Duodenal mucosa (tissue), 2 donors: ENCODE results near the gene PGS1.

ENCODE experiments used
- H3K27ac ChIP-seq: one replicate; pipeline ENCODE4 v1.7.0; 2013; ENCODE audit warnings: low read depth, low read length
- H3K27me3 ChIP-seq, 2 donors: one replicate each; pipeline ENCODE4 v1.7.0; 2013; ENCODE audit warnings: low read length in 2 of 2, control low read depth in 1 of 2; ENCODE audit not compliant: insufficient read depth in 2 of 2, control insufficient read depth in 1 of 2
- H3K36me3 ChIP-seq, 2 donors: one replicate each; pipeline ENCODE4 v1.7.0; 2013; ENCODE audit warnings: low read length in 2 of 2, control low read depth in 1 of 2; ENCODE audit not compliant: insufficient read depth in 2 of 2, control insufficient read depth in 1 of 2
- H3K4me1 ChIP-seq, 2 donors: one replicate each; pipeline ENCODE4 v1.7.0; 2013; ENCODE audit warnings: low read length in 2 of 2, control low read depth in 1 of 2; ENCODE audit not compliant: insufficient read depth in 2 of 2, control insufficient read depth in 1 of 2
- H3K4me3 ChIP-seq, 2 donors: one replicate each; pipeline ENCODE4 v1.7.0; 2013; ENCODE audit warnings: low read length in 2 of 2, low read depth in 1 of 2
- H3K9ac ChIP-seq, 2 donors: one replicate each; pipeline ENCODE4 v1.7.0; 2013; ENCODE audit warnings: low read length in 2 of 2, low read depth in 1 of 2
- H3K9me3 ChIP-seq, 2 donors: one replicate each; pipeline ENCODE4 v1.7.0; 2013; ENCODE audit warnings: low read length in 2 of 2, control low read depth in 1 of 2; ENCODE audit not compliant: control insufficient read depth in 1 of 2

PGS1 gene

DNA sequence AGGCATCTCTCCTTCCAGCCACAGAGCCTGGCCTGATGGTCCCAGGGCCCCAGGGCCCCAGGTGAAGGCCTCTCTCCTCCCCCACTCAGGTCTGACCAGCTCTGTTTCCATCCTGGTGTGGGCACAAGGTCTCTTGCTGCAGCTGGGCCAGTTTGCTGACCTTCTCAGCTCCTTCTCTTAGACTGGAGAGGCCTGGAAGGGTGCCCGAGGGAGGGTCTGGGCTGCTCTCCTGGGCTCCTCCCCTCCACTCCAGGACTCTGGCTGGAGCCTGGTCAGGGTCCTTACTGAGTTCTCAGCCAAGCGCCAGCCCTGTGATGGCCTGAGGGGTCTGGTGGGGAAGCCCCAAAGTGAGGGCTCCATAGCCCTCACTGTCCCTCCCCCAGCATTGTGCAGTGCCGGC lies 31.0 kb upstream of the PGS1 start:
- Histone ChIP-seq H3K4me1 (peaks cover 25 to 31% of the 10 kb centered on the region in 2 donors), H3K9ac (no peak overlapping the region), H3K27ac (no peak overlapping the region), H3K9me3 (no peaks in the 10 kb centered on the region), H3K36me3 (no peaks in the 10 kb centered on the region), H3K27me3 (peaks cover 0 to 4% of the 10 kb centered on the region in 2 donors), H3K4me3 (no peak overlapping the region)

- no peak overlapping the region for H3K27ac ChIP-seq
- H3K27me3 ChIP-seq = peaks cover 0 to 4% of the 10 kb centered on the region in 2 donors
- no peak overlapping the region for H3K9ac ChIP-seq
- H3K36me3 ChIP-seq = no peaks in the 10 kb centered on the region
- H3K4me1 ChIP-seq = peaks cover 25 to 29% of the 10 kb centered on the region in 2 donors
- H3K4me3 ChIP-seq = no peak overlapping the region
- no peaks in the 10 kb centered on the region for H3K9me3 ChIP-seq
These were observed 30.2 kb upstream of the PGS1 start for GRCh38 chr17:78348055-78348770.

GRCh38 chr17:78349891-78350642 lies 28.4 kb upstream of the PGS1 start:
- Histone ChIP-seq H3K36me3 (no peaks in the 10 kb centered on the region), H3K27ac (no peak overlapping the region), H3K4me3 (no peak overlapping the region), H3K4me1 (peaks cover 24 to 27% of the 10 kb centered on the region in 2 donors), H3K27me3 (peaks cover 0 to 3% of the 10 kb centered on the region in 2 donors), H3K9ac (no peak overlapping the region), H3K9me3 (no peaks in the 10 kb centered on the region)

DNA sequence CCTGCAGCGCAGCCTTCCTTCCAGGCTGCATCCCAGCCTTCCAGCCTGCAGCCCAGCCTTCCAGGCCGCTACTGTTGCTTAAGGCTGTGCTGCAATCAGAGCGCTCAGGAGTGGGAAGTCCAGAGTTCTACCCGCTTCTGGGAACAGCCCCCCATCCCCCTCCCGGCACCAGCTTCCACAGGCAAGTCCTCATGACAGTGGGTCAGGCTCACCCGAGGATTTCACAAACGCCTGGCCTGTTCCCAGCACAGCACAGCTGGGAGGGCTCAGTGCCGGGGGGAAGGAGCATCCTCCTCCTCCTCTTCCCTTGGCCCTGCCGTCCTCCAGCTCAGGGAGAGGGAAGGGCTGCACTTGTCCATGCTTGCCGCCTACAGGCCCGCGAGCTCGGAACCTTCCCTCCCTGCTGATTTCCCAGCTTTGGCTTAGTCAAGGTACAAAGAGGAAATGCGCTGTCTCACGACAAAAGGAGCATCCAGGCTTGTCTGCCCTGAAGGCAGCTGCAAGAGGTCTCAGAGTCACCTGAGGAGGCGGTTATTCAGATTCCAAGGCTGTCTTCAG lies 26.9 kb upstream of the PGS1 start:
- Histone ChIP-seq H3K4me3 (no peak overlapping the region), H3K4me1 (peaks cover 32 to 38% of the 10 kb centered on the region in 2 donors), H3K27me3 (peaks cover 0 to 3% of the 10 kb centered on the region in 2 donors), H3K9me3 (no peaks in the 10 kb centered on the region), H3K27ac (peak overlapping the region; percentile 73), H3K9ac (peak overlapping the region; percentile 15 to 30), H3K36me3 (no peaks in the 10 kb centered on the region)

DNA sequence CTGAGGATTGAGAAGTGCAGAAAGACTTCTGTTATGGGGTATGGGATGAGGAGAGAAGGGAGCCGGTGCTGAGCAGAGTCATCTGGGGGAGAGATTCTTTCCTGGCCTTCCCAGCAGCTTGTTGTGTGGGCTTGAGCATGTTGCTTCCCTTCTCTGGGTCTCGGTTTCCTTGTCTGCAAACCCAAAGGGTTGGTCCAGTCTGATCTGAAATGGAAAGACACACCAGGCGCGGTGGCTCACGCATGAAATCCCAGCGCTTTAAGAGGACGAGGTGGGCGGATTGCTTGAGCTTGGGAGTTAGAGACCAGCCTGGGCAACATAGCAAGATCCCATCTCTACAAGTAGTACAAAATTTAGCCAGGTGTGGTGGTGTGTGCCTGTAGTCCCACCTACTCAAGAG lies 24.6 kb upstream of the PGS1 start:
- no peak overlapping the region for H3K4me3 ChIP-seq

GRCh38 chr17:78355045-78355641 lies 23.3 kb upstream of the PGS1 start:
- Histone ChIP-seq H3K9me3 (no peaks in the 10 kb centered on the region), H3K4me3 (no peak overlapping the region), H3K36me3 (peaks cover 5 to 8% of the 10 kb centered on the region in 2 donors), H3K9ac (no peak overlapping the region), H3K27ac (no peak overlapping the region), H3K27me3 (peaks cover 0 to 8% of the 10 kb centered on the region in 2 donors), H3K4me1 (peaks cover 57% of the 10 kb centered on the region in 2 donors)

More for the DNA sequence above, 24.6 kb upstream of the PGS1 start:
- Histone ChIP-seq H3K9me3 (no peaks in the 10 kb centered on the region), H3K36me3 (peaks cover 5 to 8% of the 10 kb centered on the region in 2 donors), H3K4me1 (peaks cover 51 to 57% of the 10 kb centered on the region in 2 donors), H3K27ac (no peak overlapping the region), H3K9ac (no peak overlapping the region), H3K27me3 (peaks cover 0 to 5% of the 10 kb centered on the region in 2 donors)

DNA sequence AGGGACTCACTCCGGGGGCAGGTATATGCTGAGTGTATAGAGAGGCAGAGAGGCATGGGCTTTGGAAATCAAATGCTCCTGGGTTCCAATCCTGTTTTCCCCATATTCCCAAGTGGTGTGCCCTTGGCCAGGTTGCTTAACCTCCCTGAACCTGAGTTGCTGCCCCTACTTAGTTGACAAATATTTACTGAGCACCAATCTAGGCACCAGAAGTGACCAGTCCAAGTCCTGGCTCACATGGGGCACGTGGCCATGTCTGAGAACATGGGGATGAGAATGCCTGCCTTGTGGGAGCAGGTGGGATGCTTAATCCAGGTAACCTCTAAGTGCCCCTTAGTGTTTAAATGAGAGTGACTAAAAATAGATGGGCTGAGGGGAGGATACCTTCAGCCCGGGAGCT lies 22.7 kb upstream of the PGS1 start:
- no peak overlapping the region for H3K27ac ChIP-seq
- peaks cover 57 to 60% of the 10 kb centered on the region in 2 donors for H3K4me1 ChIP-seq

GRCh38 chr17:78356101-78356713 lies 22.2 kb upstream of the PGS1 start:
- Histone ChIP-seq H3K4me1 (peaks cover 54 to 65% of the 10 kb centered on the region in 2 donors), H3K36me3 (peaks cover 5 to 8% of the 10 kb centered on the region in 2 donors), H3K9me3 (no peaks in the 10 kb centered on the region), H3K27ac (no peak overlapping the region), H3K9ac (no peak overlapping the region), H3K4me3 (peak overlapping the region; percentile 19 to 51), H3K27me3 (peaks cover 0 to 8% of the 10 kb centered on the region in 2 donors)

More for the DNA sequence above, 22.7 kb upstream of the PGS1 start:
- H3K4me3 ChIP-seq = peak overlapping the region; percentile 19 to 51
- H3K36me3 ChIP-seq = peaks cover 5 to 8% of the 10 kb centered on the region in 2 donors
- no peak overlapping the region for H3K9ac ChIP-seq
- H3K9me3 ChIP-seq = no peaks in the 10 kb centered on the region
- peaks cover 0 to 8% of the 10 kb centered on the region in 2 donors for H3K27me3 ChIP-seq

GRCh38 chr17:78357177-78357586 lies 21.3 kb upstream of the PGS1 start:
- Histone ChIP-seq H3K9me3 (no peaks in the 10 kb centered on the region), H3K9ac (peak overlapping the region; percentile 2 to 82), H3K4me1 (peaks cover 45 to 56% of the 10 kb centered on the region in 2 donors), H3K27me3 (peaks cover 0 to 8% of the 10 kb centered on the region in 2 donors), H3K4me3 (peak overlapping the region; percentile 79 to 88), H3K27ac (no peak overlapping the region), H3K36me3 (peaks cover 5 to 8% of the 10 kb centered on the region in 2 donors)
